Kasumi-1 (cell line): Measurements from ENCODE around the gene POU4F1.
A peak's percentile ranks its signal among the peaks of the same experiment; 100 is the strongest.

Experiments
- DNase-seq, 2 experiments: peaks; one replicate each; lab custom pipeline; 2025; lab: John Stamatoyannopoulos, UW

POU4F1 gene

GRCh38 chr13:78592584-78592983 is 10.8 kb downstream of the POU4F1 start:
- DNase-seq: no peak

- peak in 1 of 2 experiments; percentile 31 for DNase-seq
Observed at GRCh38 chr13:78589206-78589605, 14.1 kb downstream of the POU4F1 start.

GRCh38 chr13:78587395-78587794 is 16.0 kb downstream of the POU4F1 start:
- no peak for DNase-seq

GRCh38 chr13:78586706-78587105 is 16.6 kb downstream of the POU4F1 start:
- no peak for DNase-seq

- DNase-seq: no peak
Observed at GRCh38 chr13:78576261-78576660, 27.1 kb downstream of the POU4F1 start.

GRCh38 chr13:78572459-78572858 is 30.9 kb downstream of the POU4F1 start:
- DNase-seq: no peak

GRCh38 chr13:78569029-78569428 is 34.3 kb downstream of the POU4F1 start:
- no peak for DNase-seq

GRCh38 chr13:78566631-78567030 is 36.7 kb downstream of the POU4F1 start:
- no peak for DNase-seq

GRCh38 chr13:78562237-78562889 is 41.0 kb downstream of the POU4F1 start:
- no peak for DNase-seq
